SKM-1 treated with dmso at 0.1 percent for 144 hours (cell line): ENCODE measurements around the gene COL11A2.

Experiments
- DNase-seq: peaks from one replicate; lab custom pipeline; 2025; ENCODE audit not compliant: unreplicated experiment; lab: John Stamatoyannopoulos, UW

The COL11A2 gene

GRCh38 chr6:33206864-33207551 lies 14.7 kb upstream of the COL11A2 start:
- no peak for DNase-seq

GRCh38 chr6:33206027-33206863 lies 14.0 kb upstream of the COL11A2 start:
- DNase-seq, result no peak

- no peak for DNase-seq
Observed at GRCh38 chr6:33205191-33206026, 13.1 kb upstream of the COL11A2 start.

- DNase-seq, result peak; percentile 77
Observed at GRCh38 chr6:33204415-33205190, 12.3 kb upstream of the COL11A2 start, which contains the start of gene HSD17B8. HSD17B8 (plus strand) TSS chr6:33204655; CDS start chr6:33204669, 14 bp downstream.

- no peak for DNase-seq
Observed at GRCh38 chr6:33204165-33204414, 11.8 kb upstream of the COL11A2 start.

GRCh38 chr6:33203443-33204164 lies 11.3 kb upstream of the COL11A2 start:
- DNase-seq, result no peak

- no peak for DNase-seq
Observed at GRCh38 chr6:33202799-33203198, 10.5 kb upstream of the COL11A2 start.

GRCh38 chr6:33201935-33202334 lies 9.7 kb upstream of the COL11A2 start:
- DNase-seq, result no peak

- DNase-seq, result no peak
Observed at GRCh38 chr6:33201147-33201545, 8.9 kb upstream of the COL11A2 start.

GRCh38 chr6:33200219-33201146 lies 8.2 kb upstream of the COL11A2 start, which contains the start of the genes RXRB and SLC39A7:
RXRB (minus strand) TSS chr6:33200665; CDS start chr6:33200476, 189 bp downstream.
SLC39A7 (plus strand) TSS chr6:33200867; CDS start chr6:33201246, 379 bp downstream.
- peak; percentile 92 for DNase-seq

GRCh38 chr6:33199687-33200218 lies 7.5 kb upstream of the COL11A2 start:
- DNase-seq, result peak; percentile 63

- no peak for DNase-seq
Observed at GRCh38 chr6:33198853-33199436, 6.7 kb upstream of the COL11A2 start.

- no peak for DNase-seq
Observed at GRCh38 chr6:33198159-33198852, 6.0 kb upstream of the COL11A2 start.

- peak; percentile 72 for DNase-seq
Observed at GRCh38 chr6:33197431-33198048, 5.3 kb upstream of the COL11A2 start.

- no peak for DNase-seq
Observed at GRCh38 chr6:33195304-33196165, 3.3 kb upstream of the COL11A2 start.

GRCh38 chr6:33194431-33194979 lies 2.2 kb upstream of the COL11A2 start:
- no peak for DNase-seq
